SK-MEL-5 (cell line): ENCODE results near the gene AGPAT4. TPM values are rescaled to one million over a fixed set of nuclear protein-coding genes. Genes with fewer than 3 reads are reported as not detected.
"Not testable (repeated sequence)": the region's sequence is repeated elsewhere in the genome, so short reads cannot be mapped to it uniquely, and the experiment has no call there.

Source experiments
- DNase-seq: peaks from one replicate; pipeline ENCODE4 v3.0.0-alpha.2; 2016; ENCODE audit warnings: low read depth, low spot score
- in situ Hi-C: cut with HindIII; loops from 2 replicates; pipeline ENCODE4 v1.10.0; 2016; ENCODE audit warnings: low sequenced_read_pairs, high pct_unique_total_duplicates, low pct_unique_long_range_greater_than_20kb
- total RNA-seq: library from RNA; depleted of rRNA; stranded (reverse); fragments of >200 nt; shearing (Covaris generic); gene quantifications from 2 replicates; pipeline ENCODE4 v1.2.3, GENCODE V29; 2014

AGPAT4 gene
- total RNA-seq, 1 experiment from 2014 or later, result 1.4 TPM

GRCh38 chr6:161125591-161125990, 148.3 kb downstream of the AGPAT4 start:
- in situ Hi-C loops, result no loop called here
- no peak for DNase-seq

DNA sequence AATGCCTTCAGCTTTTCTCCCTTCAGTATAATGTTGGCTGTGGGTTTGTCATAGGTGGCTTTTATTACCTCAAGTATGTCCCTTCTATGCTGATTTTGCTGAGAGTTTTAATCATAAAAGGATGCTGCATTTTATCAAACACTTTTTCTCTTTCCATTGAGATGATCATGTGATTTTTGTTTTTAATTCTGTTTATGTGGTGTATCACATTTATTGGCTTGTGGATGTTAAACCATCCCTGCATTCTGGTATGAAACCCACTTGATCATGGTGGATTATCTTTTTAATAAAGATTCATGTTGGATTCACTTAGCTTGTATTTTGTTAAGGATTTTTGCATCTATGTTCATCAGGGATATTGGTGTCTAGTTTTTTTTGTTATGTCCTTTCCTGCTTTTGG, 150.5 kb downstream of the AGPAT4 start:
- in situ Hi-C loops, result not testable (repeated sequence)

GRCh38 chr6:161117942-161118341, 155.9 kb downstream of the AGPAT4 start:
- DNase-seq, result no peak
- in situ Hi-C loops, result no loop called here

More for the DNA sequence above, 150.5 kb downstream of the AGPAT4 start:
- not testable (repeated sequence) for DNase-seq

GRCh38 chr6:161117308-161117707, 156.6 kb downstream of the AGPAT4 start:
- in situ Hi-C loops, result no loop called here
- DNase-seq, result no peak

DNA sequence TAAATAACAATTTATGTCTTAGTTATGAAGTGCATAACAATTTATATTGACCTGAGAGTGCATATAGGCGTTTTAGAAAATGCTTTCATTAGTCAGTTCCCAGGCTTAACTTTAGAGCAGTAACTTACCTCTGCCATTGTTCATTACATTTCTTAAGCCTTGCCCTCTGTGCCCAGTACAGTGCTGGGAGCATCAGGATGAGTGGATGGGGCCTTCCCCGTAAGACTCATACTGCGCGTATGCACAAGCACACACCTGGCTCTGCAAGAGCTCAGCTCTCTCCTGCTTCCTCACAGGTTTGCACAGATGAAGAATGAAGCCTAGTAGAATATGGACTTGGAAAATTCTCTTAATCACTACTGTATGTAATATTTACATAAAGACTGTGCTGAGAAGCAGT, 157.3 kb downstream of the AGPAT4 start:
- DNase-seq, result no peak
- in situ Hi-C loops, result no loop called here

- in situ Hi-C loops, result no loop called here
- DNase-seq, result no peak
Observed at GRCh38 chr6:161115468-161115867, 158.4 kb downstream of the AGPAT4 start.

- DNase-seq, result no peak
- in situ Hi-C loops, result no loop called here
Observed at GRCh38 chr6:161111261-161111660, 162.6 kb downstream of the AGPAT4 start.

GRCh38 chr6:161110028-161110779, 163.7 kb downstream of the AGPAT4 start:
- in situ Hi-C loops, result no loop called here
- no peak for DNase-seq

DNA sequence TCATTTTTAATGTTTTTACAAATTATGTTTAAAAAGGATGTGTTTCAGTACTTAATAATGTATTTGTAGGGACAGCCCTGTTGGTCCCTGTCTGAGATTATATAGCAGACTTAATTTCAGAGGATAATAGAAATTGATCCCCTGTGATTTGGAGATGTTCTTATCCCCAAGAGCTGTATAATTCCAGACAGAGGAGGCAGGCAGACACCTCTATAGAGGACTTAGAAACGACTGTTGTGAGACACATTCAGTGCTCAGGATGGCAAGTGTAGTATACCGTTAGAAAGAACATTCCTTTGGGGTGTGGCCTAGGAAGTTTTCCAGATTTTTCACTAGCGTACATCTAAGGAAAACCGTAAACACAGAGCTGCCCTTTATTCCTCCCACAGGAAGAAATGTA, 164.5 kb downstream of the AGPAT4 start:
- in situ Hi-C loops, result no loop called here
- DNase-seq, result no peak

GRCh38 chr6:161108916-161109315, 164.9 kb downstream of the AGPAT4 start:
- DNase-seq, result no peak
- in situ Hi-C loops, result no loop called here

DNA sequence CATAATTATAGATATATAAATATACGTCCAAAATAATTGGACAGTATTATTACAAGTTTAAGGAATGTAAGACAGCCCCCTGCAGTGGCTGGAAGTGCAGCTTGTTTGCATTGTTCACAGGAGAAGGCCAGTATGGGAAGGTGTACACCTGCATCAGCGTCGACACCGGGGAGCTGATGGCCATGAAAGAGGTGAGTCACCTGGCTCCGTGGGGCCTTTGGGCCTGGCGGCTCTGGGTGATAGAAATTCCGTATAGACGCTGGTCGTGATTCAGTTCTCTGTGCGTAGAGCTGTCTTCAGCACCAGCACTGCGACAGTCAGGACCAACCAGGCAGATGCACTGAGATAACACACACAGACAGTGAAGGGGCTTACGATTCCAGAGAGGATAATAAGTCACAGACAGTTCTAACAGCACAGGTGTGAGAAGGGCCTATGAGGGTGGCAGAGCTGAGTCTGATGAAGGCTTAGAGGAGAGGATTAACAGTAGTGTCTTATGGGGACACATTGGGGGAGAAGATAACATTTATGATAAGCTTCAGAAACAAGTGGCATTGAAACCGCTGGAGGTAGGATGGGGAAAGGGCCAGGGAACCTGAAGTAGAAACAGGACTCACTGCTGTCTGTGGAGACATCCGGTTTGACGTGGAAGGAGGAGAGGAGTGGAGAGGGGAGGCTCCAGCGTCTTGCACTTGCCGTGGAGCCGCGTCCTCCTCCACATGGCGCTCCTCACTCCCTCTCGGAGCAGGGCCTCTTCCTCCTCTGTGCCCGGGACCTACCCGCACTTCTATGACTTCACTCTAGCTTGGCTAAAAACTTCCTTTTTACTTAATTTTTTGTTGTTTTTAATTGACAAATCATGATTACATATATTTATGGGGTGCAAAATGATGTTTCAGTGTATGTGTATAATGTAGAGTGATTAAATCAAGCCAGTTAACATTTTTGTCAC, 165.8 kb downstream of the AGPAT4 start:
- in situ Hi-C loops, result no loop called here
- DNase-seq, result no peak

GRCh38 chr6:161105408-161105807, 168.5 kb downstream of the AGPAT4 start:
- no peak for DNase-seq
- in situ Hi-C loops, result no loop called here

DNA sequence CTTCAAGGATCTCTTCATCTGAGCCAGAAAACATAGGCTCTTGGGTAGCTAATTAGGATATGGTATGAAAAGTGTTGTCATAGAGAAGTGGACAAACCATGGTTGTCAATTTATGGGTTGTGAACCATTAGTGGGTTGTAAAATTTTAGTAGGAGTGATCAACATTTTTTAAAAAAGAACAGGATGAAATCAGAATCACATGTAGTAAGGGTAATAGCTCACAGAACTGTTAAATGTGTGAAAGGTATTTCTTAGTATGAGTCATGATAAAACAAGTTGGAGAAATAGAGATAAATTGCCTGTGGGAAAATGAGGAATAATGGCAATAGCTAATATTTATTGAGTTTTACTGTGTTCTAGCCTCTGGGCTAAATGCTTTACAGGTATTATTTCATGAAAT, 168.9 kb downstream of the AGPAT4 start:
- no peak for DNase-seq
- in situ Hi-C loops, result no loop called here

GRCh38 chr6:161103475-161103874, 170.4 kb downstream of the AGPAT4 start:
- no peak for DNase-seq
- in situ Hi-C loops, result no loop called here

GRCh38 chr6:161101517-161101916, 172.3 kb downstream of the AGPAT4 start:
- peak; percentile 31 for DNase-seq
- in situ Hi-C loops, result no loop called here

DNA sequence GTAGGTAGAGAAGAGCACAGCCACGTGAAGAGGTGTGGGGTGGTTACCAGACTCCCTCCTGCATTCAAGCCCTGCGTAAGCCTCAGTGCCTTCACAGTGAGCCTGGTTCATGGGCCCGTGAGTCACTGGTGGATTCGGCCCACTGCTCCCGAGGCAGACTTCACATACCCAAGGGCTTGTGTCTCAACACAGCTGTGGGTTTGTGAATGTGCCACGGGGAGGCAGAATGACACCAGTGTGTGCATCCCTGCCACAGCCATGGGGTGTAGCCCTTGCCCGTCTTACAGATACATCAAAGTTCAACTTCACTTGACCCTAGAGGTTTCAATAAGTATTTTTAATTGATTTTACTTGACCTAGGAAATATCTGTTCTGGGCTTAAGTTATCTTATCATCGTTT, 173.8 kb downstream of the AGPAT4 start:
- in situ Hi-C loops, result no loop called here
- DNase-seq, result peak; percentile 34

GRCh38 chr6:161095916-161096315, 177.9 kb downstream of the AGPAT4 start:
- in situ Hi-C loops, result no loop called here
- DNase-seq, result no peak

GRCh38 chr6:161094955-161095354, 178.9 kb downstream of the AGPAT4 start:
- in situ Hi-C loops, result no loop called here
- no peak for DNase-seq
